OCI-LY7 (cell line): ENCODE measurements around the gene TXNRD1.

Source experiments
- CTCF ChIP-seq: fragments of 200-600 bp; sonication (generic); conservative IDR thresholded peaks from 2 replicates; pipeline ENCODE4 v1.5.1; 2014; ENCODE audit warnings: mild to moderate bottlenecking, antibody characterized with exemption, low read length, moderate library complexity, mixed read lengths
- EZH2phosphoT487 ChIP-seq: fragments of 200-600 bp; sonication (generic); IDR thresholded peaks from 2 replicates; pipeline ENCODE4 v1.6.1; 2018; ENCODE audit warnings: low read depth, borderline replicate concordance, mild to moderate bottlenecking, mixed run types, antibody characterized with exemption, low read length, moderate library complexity, mixed read lengths

DNA sequence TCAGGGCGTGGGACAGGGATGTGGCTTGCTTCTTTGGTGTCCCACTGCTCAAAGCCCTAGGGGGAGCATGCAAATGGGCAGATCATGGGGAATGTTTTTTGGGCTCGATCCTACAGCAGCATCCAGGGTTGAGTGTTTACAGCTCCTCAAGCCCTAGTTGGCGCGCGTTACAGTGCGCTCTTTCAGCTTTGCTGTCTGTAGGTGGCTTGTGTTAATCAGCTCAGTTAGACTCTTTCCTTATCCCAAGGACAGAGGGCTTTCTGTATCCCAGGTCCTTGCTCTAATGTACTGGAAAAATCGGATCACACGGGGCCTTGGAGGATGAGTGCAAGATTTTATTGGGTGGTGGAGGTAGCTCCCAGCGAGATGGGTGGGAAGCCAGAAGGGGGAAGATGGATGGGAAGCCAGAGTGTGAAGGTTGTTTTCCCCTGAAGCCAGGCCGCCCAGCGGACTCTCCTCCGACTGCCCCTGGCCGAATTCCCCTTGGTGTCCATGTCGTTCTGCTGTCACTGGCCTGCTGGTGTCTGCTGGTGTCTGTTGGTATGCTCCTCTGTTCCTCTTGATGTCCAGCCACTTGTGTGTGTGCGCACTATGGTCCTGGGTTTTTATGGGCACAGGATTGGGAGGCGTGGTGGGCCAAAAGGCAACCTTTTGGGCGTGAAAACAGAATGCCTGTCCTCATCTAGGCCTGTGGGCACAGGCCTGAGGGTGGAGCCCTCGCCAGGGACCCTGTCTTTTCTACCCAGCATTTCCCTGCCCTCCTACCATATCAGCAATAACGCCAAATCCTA is 10.7 kb upstream of the TXNRD1 start:
- TF ChIP-seq CTCF (no peak), EZH2phosphoT487 (no peak)
